ENCODE data around the gene USP54.

DNA sequence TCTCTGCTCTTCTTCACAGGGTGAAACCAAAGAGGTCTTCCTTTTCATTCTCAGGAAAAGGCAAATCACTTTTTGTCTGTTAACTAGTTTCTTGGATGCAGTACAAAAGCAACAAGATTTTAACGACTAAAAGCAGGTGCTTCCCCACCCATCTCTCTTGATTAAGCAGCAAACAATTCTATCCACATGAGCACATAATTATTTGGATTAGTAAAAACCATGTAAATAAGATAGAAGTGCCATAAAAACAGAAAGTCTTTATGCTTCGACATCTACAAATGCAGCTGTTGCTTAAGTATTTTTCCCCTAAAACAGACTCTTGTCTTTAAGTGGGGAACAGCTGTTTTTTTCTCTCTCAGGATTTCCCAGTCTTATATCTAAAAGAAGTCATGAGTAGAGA lies 37.4 kb downstream of the USP54 start:
- TF ChIP-seq CTCF (IDR thresholded peaks at IDR 0.05) (no peak), EP300 (IDR thresholded peaks at IDR 0.05) (no peak), POLR2A (IDR thresholded peaks at IDR 0.05) (no peak)

Data from tibial nerve (tissue), 4 donors.